SU-DHL-6 (cell line): ENCODE measurements around the gene CLNK.

Experiments
- H2AFZ ChIP-seq: fragments of 200-600 bp; sonication (generic); 2 replicates; pipeline ENCODE4 v1.6.1; 2014; ENCODE audit warnings: low read depth, mild to moderate bottlenecking, moderate library complexity, mixed read lengths, antibody characterized with exemption, low read length; ENCODE audit not compliant: severe bottlenecking
- H3F3A ChIP-seq: fragments of 200-600 bp; shearing (Covaris generic); 2 replicates; pipeline ENCODE4 v1.6.0; 2016; ENCODE audit warnings: antibody characterized with exemption, mild to moderate bottlenecking; ENCODE audit not compliant: insufficient read depth
- H3K27ac ChIP-seq: fragments of 200-600 bp; sonication (generic); 2 replicates; pipeline ENCODE4 v1.5.1; 2016; ENCODE audit warnings: low read depth, mild to moderate bottlenecking, low read length, moderate library complexity, mixed read lengths
- H3K27me3 ChIP-seq: fragments of 200-600 bp; sonication (generic), shearing (Covaris generic); 2 replicates; pipeline ENCODE4 v1.6.0; 2014; ENCODE audit warnings: mild to moderate bottlenecking, low read length
- H3K36me3 ChIP-seq: fragments of 200-600 bp; sonication (generic); 2 replicates; pipeline ENCODE4 v1.6.1; 2014; ENCODE audit warnings: mild to moderate bottlenecking, low read length, mixed read lengths
- H3K4me2 ChIP-seq: fragments of 300-600, 200-600 bp; shearing (Covaris generic), sonication (generic); 2 replicates; pipeline ENCODE4 v1.6.0; 2014; ENCODE audit warnings: low read length, low read depth, mild to moderate bottlenecking; ENCODE audit not compliant: poor library complexity, severe bottlenecking
- H3K4me3 ChIP-seq: fragments of 200-600 bp; sonication (generic); 2 replicates; pipeline ENCODE4 v1.5.1; 2014; ENCODE audit warnings: antibody characterized with exemption, low read length, mild to moderate bottlenecking, mixed read lengths; ENCODE audit not compliant: insufficient read depth, poor library complexity, severe bottlenecking
- H3K79me2 ChIP-seq: fragments of 200-600 bp; sonication (generic); 2 replicates; pipeline ENCODE4 v1.6.1; 2014; ENCODE audit warnings: mild to moderate bottlenecking, low read length, moderate library complexity; ENCODE audit not compliant: insufficient read depth
- H3K9ac ChIP-seq: fragments of 200-600 bp; sonication (generic); 2 replicates; pipeline ENCODE4 v1.7.0; 2014; ENCODE audit warnings: mild to moderate bottlenecking, low read length
- H3K9me2 ChIP-seq: fragments of 200-600 bp; sonication (generic); replicated peaks from 2 replicates; pipeline ENCODE4 v1.6.1; 2014; ENCODE audit warnings: low read length; ENCODE audit not compliant: insufficient read depth
- H3K9me3 ChIP-seq: fragments of 200-600 bp; sonication (generic); 2 replicates; pipeline ENCODE4 v1.6.1; 2014; ENCODE audit warnings: low read length, mixed read lengths; ENCODE audit not compliant: insufficient read depth
- H4K20me1 ChIP-seq: fragments of 200-600 bp; sonication (generic); 2 replicates; pipeline ENCODE4 v1.6.1; 2014; ENCODE audit warnings: low read depth, mild to moderate bottlenecking, antibody characterized with exemption, low read length, moderate library complexity, mixed read lengths
- EZH2phosphoT487 ChIP-seq: fragments of 200-600 bp; sonication (generic), shearing (Covaris generic); conservative IDR thresholded peaks from 2 replicates; pipeline ENCODE4 v1.6.1; 2018; ENCODE audit warnings: mild to moderate bottlenecking, antibody characterized with exemption, low read length, moderate library complexity, mixed read lengths
- TF ChIP-seq, protein P1 (sequence below): fragments of 200-600 bp; sonication (generic); IDR thresholded peaks from one replicate; pipeline ENCODE4 v1.5.1; 2017; ENCODE audit warnings: antibody characterized with exemption, mild to moderate bottlenecking, low read length, moderate library complexity; ENCODE audit not compliant: insufficient read depth, poor library complexity, severe bottlenecking

Gene CLNK

GRCh38 chr4:10622728-10623127, 61.8 kb downstream of the CLNK start:
- H3F3A ChIP-seq, result no peaks in the 10 kb centered on the region
- no peak for TF ChIP-seq EZH2phosphoT487
- TF ChIP-seq, protein P1, sequence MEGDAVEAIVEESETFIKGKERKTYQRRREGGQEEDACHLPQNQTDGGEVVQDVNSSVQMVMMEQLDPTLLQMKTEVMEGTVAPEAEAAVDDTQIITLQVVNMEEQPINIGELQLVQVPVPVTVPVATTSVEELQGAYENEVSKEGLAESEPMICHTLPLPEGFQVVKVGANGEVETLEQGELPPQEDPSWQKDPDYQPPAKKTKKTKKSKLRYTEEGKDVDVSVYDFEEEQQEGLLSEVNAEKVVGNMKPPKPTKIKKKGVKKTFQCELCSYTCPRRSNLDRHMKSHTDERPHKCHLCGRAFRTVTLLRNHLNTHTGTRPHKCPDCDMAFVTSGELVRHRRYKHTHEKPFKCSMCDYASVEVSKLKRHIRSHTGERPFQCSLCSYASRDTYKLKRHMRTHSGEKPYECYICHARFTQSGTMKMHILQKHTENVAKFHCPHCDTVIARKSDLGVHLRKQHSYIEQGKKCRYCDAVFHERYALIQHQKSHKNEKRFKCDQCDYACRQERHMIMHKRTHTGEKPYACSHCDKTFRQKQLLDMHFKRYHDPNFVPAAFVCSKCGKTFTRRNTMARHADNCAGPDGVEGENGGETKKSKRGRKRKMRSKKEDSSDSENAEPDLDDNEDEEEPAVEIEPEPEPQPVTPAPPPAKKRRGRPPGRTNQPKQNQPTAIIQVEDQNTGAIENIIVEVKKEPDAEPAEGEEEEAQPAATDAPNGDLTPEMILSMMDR, result no peak
- no peak overlapping the region for H3K4me3 ChIP-seq
- H3K4me2 ChIP-seq, result no peak overlapping the region
- H3K79me2 ChIP-seq, result no peaks in the 10 kb centered on the region
- H2AFZ ChIP-seq, result no peak overlapping the region
- H3K9ac ChIP-seq, result no peak overlapping the region
- no peaks in the 10 kb centered on the region for H3K27me3 ChIP-seq
- no peak overlapping the region for H3K27ac ChIP-seq
- H3K9me3 ChIP-seq, result no peaks in the 10 kb centered on the region
- no peaks in the 10 kb centered on the region for H3K9me2 ChIP-seq
- H3K36me3 ChIP-seq, result no peaks in the 10 kb centered on the region
- no peaks in the 10 kb centered on the region for H4K20me1 ChIP-seq

DNA sequence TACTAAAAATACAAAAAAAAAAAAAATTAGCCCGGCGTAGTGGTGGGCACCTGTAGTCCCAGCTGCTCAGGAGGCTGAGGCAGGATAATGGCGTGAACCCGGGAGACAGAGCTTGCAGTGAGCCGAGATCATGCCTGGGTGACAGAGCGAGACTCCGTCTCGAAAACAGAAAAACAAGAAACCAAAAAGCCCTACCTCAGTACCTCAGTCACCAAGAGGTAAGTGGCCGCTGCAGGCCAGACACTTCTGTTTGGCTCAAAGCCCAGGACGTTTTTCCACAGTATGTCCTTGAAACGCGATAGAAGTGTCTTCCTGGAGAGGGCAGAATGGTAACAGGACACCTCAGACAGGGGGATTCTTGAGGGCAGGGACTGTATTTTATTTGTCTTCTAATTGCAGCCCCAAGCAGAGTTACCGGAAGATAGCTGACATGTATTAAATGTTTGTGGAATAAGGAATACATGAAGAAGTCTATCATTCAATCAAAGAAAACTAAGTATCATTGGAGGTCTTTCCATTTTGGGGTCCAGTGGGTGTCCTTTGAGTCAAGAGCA, 63.6 kb downstream of the CLNK start:
- Histone ChIP-seq H3F3A (no peaks in the 10 kb centered on the region), H3K79me2 (no peaks in the 10 kb centered on the region), H3K4me2 (no peak overlapping the region), H3K27me3 (no peaks in the 10 kb centered on the region), H4K20me1 (no peaks in the 10 kb centered on the region), H3K9me3 (no peaks in the 10 kb centered on the region), H3K4me3 (no peak overlapping the region), H3K9me2 (no peaks in the 10 kb centered on the region), H2AFZ (no peak overlapping the region), H3K9ac (no peak overlapping the region), H3K27ac (no peak overlapping the region), H3K36me3 (no peaks in the 10 kb centered on the region)
- TF ChIP-seq EZH2phosphoT487, result no peak
- TF ChIP-seq, protein P1, result no peak

DNA sequence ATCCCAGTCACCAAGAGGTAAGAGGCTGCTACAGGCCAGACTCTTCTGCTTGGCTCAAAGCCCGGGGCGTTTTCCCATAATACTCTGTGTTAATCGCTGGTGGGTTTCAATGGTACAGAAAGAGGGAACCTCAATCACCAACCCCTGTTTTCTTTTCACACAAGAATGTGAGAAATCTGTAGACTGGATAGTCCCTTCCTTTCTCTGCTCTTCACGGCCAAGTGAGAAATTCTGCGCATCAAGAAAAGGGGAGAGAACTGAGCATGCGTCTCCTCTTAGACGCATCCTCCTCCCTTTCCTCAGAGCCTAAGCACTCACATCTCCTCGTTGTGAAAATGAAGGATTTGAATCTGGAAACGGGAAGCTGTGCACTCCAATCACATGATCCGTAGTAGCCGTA, 64.7 kb downstream of the CLNK start:
- TF ChIP-seq, protein P1, result no peak
- TF ChIP-seq EZH2phosphoT487, result no peak
- H3K4me2 ChIP-seq, result no peak overlapping the region

More for the DNA sequence above, 64.7 kb downstream of the CLNK start:
- Histone ChIP-seq H3F3A (no peaks in the 10 kb centered on the region), H3K36me3 (no peaks in the 10 kb centered on the region), H3K4me3 (no peak overlapping the region), H4K20me1 (no peaks in the 10 kb centered on the region), H3K27me3 (no peaks in the 10 kb centered on the region), H2AFZ (no peak overlapping the region), H3K27ac (no peak overlapping the region), H3K9ac (no peak overlapping the region), H3K9me3 (no peaks in the 10 kb centered on the region), H3K9me2 (no peaks in the 10 kb centered on the region), H3K79me2 (no peaks in the 10 kb centered on the region)
